Caco-2 (cell line): ENCODE results near the gene PRKACA. TPM values are rescaled to one million over a fixed set of nuclear protein-coding genes. Genes with fewer than 3 reads are reported as not detected.
A peak's percentile ranks its signal among the peaks of the same experiment; 100 is the strongest.

Source experiments
- BruUV-seq: library from RNA; stranded (reverse); fragments of 400-500 nt; replicated peaks from 2 replicates; lab custom pipeline; 2021; lab: Mats Ljungman, UMichigan
- CTCF ChIA-PET: fragments of 300-600 bp; sonication (Branson Sonifier 250); formaldehyde crosslinking; loops from one replicate; lab custom pipeline; 2022; ENCODE audit warnings: antibody characterized with exemption; lab: Charles Lee
- POLR2A ChIA-PET: fragments of 300-600 bp; sonication (Branson Sonifier 250); formaldehyde crosslinking; loops from one replicate; lab custom pipeline; 2022; ENCODE audit warnings: antibody characterized with exemption; lab: Charles Lee
- DNase-seq, 2 experiments: peaks; one replicate each; pipeline versions ENCODE4 v3.0.0 to v3.0.0-alpha.2; 2020 to 2022
- H3K27me3 ChIP-seq: replicated peaks from 2 replicates; pipeline ENCODE4 v1.6.0; 2011; ENCODE audit warnings: low read length; ENCODE audit not compliant: control insufficient read depth, insufficient read depth
- H3K36me3 ChIP-seq: 2 replicates; pipeline ENCODE4 v1.5.1; 2011; ENCODE audit warnings: low read length; ENCODE audit not compliant: control insufficient read depth, insufficient read depth
- H3K4me1 ChIP-seq: fragments of 250-450 bp; sonication (Bioruptor Pico); 2 replicates; pipeline ENCODE4 v1.5.1; 2020; ENCODE audit warnings: mild to moderate bottlenecking
- H3K4me3 ChIP-seq: 2 replicates; pipeline ENCODE4 v1.5.1; 2011; ENCODE audit warnings: low read depth, mild to moderate bottlenecking, control low read depth, low read length
- H3K9me3 ChIP-seq: fragments of 250-450 bp; sonication (Bioruptor Pico); 2 replicates; pipeline ENCODE4 v1.5.1; 2020; ENCODE audit warnings: mild to moderate bottlenecking, moderate library complexity
- H3K27ac Mint-ChIP-seq: one replicate; pipeline ENCODE4 v1.8.0; 2022; ENCODE audit warnings: mixed read lengths; ENCODE audit not compliant: unreplicated experiment
- H3K27me3 Mint-ChIP-seq: one replicate; pipeline ENCODE4 v1.8.0; 2022; ENCODE audit warnings: mixed read lengths; ENCODE audit not compliant: insufficient read depth, unreplicated experiment
- H3K36me3 Mint-ChIP-seq: one replicate; pipeline ENCODE4 v1.8.0; 2022; ENCODE audit warnings: mild to moderate bottlenecking, mixed read lengths; ENCODE audit not compliant: insufficient read depth, unreplicated experiment
- H3K4me1 Mint-ChIP-seq: one replicate; pipeline ENCODE4 v1.8.0; 2022; ENCODE audit warnings: low read depth, mixed read lengths; ENCODE audit not compliant: unreplicated experiment
- H3K4me3 Mint-ChIP-seq: one replicate; pipeline ENCODE4 v1.8.0; 2022; ENCODE audit warnings: mild to moderate bottlenecking, moderate library complexity, mixed read lengths; ENCODE audit not compliant: unreplicated experiment
- H3K9me3 Mint-ChIP-seq: one replicate; pipeline ENCODE4 v1.8.0; 2022; ENCODE audit warnings: mixed read lengths; ENCODE audit not compliant: unreplicated experiment
- intact Hi-C: fragments of 100-400 bp; cut with micrococcal nuclease; formaldehyde crosslinking; loops from one replicate; pipeline ENCODE4 v1.10.0; 2022; ENCODE audit not compliant: unreplicated experiment
- total RNA-seq: library from RNA; stranded (reverse); gene quantifications from 2 replicates; pipeline ENCODE4 v1.2.3, GENCODE V29; 2022
- TF ChIP-seq, protein P1 (sequence below), 2 experiments: fragments of 200-600 bp in 1 of 2; IDR thresholded peaks; 1 replicate in 1 of 2; 2 replicates in 1 of 2; pipeline versions ENCODE4 v1.5.1 to v1.8.0; 2011 to 2022; ENCODE audit warnings: antibody characterized with exemption in 1 of 2, control low read depth in 1 of 2, inconsistent platforms in 1 of 2, low read depth in 1 of 2, low read length in 1 of 2, mild to moderate bottlenecking in 1 of 2, moderate library complexity in 1 of 2; ENCODE audit not compliant: insufficient read depth in 1 of 2, severe bottlenecking in 1 of 2, unreplicated experiment in 1 of 2

The PRKACA gene
- total RNA-seq, 1 experiment from 2014 or later, result 51.9 TPM

- intact Hi-C loops, result no loop called here
Measured at GRCh38 chr19:14093117-14093823, 24.3 kb downstream of the PRKACA start.

GRCh38 chr19:14091813-14092462 is 25.6 kb downstream of the PRKACA start:
- no peaks in the 10 kb centered on the region for H3K36me3 ChIP-seq
- BruUV-seq, result TSS peak; percentile 42
- peak overlapping the region; percentile 59 for H3K4me3 ChIP-seq
- no peaks in the 10 kb centered on the region for H3K27me3 Mint-ChIP-seq
- peak in 1 of 2 experiments; percentile 30 for DNase-seq
- peaks cover 38% of the 10 kb centered on the region for H3K36me3 Mint-ChIP-seq
- H3K9me3 Mint-ChIP-seq, result no peaks in the 10 kb centered on the region
- ChIA-PET POLR2A (no interaction called here), CTCF (interaction anchor here (0.7 to 1.2 kb wide), 2 partner anchors 45 to 189 kb away, joined by 3 to 5 read pairs; partner anchors contain the start of gene ASF1B)
- H3K4me3 Mint-ChIP-seq, result peak overlapping the region; percentile 76
- peaks cover 14% of the 10 kb centered on the region for H3K4me1 Mint-ChIP-seq
- intact Hi-C loops, result no loop called here
- H3K4me1 ChIP-seq, result no peaks in the 10 kb centered on the region
- H3K27ac Mint-ChIP-seq, result peak overlapping the region; percentile 78
- H3K9me3 ChIP-seq, result peaks cover 7% of the 10 kb centered on the region; the same call in 1 of the 2 replicates
- TF ChIP-seq, protein P1, sequence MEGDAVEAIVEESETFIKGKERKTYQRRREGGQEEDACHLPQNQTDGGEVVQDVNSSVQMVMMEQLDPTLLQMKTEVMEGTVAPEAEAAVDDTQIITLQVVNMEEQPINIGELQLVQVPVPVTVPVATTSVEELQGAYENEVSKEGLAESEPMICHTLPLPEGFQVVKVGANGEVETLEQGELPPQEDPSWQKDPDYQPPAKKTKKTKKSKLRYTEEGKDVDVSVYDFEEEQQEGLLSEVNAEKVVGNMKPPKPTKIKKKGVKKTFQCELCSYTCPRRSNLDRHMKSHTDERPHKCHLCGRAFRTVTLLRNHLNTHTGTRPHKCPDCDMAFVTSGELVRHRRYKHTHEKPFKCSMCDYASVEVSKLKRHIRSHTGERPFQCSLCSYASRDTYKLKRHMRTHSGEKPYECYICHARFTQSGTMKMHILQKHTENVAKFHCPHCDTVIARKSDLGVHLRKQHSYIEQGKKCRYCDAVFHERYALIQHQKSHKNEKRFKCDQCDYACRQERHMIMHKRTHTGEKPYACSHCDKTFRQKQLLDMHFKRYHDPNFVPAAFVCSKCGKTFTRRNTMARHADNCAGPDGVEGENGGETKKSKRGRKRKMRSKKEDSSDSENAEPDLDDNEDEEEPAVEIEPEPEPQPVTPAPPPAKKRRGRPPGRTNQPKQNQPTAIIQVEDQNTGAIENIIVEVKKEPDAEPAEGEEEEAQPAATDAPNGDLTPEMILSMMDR (IDR thresholded peaks at IDR 0.05; ENCODE audit: insufficient read depth in 1 of 2, low read depth in 1 of 2, low read length in 1 of 2, severe bottlenecking in 1 of 2, unreplicated experiment in 1 of 2), result peak in 1 of 2 experiments; percentile 5
- no peaks in the 10 kb centered on the region for H3K27me3 ChIP-seq

More at GRCh38 chr19:14093117-14093823, 24.3 kb downstream of the PRKACA start:
- Mint-ChIP-seq H3K9me3 (no peaks in the 10 kb centered on the region), H3K27me3 (no peaks in the 10 kb centered on the region), H3K4me1 (peaks cover 14% of the 10 kb centered on the region), H3K4me3 (no peak overlapping the region), H3K27ac (no peak overlapping the region), H3K36me3 (peaks cover 37% of the 10 kb centered on the region)
- TF ChIP-seq, protein P1 (IDR thresholded peaks at IDR 0.05; ENCODE audit: insufficient read depth in 1 of 2, low read depth in 1 of 2, low read length in 1 of 2, severe bottlenecking in 1 of 2, unreplicated experiment in 1 of 2), result no peak
- H3K27me3 ChIP-seq, result no peaks in the 10 kb centered on the region
- no peak for DNase-seq
- no peaks in the 10 kb centered on the region for H3K36me3 ChIP-seq
- POLR2A ChIA-PET, result interaction anchor here (0.6 to 1.4 kb wide), 3 partner anchors 11 to 1339 kb away, joined by 3 to 5 read pairs (median 3); no protein-coding TSS in a partner anchor
- BruUV-seq, result no TSS peak
- H3K9me3 ChIP-seq, result peaks cover 7% of the 10 kb centered on the region; the same call in 1 of the 2 replicates
- CTCF ChIA-PET, result no interaction called here
- H3K4me3 ChIP-seq, result no peak overlapping the region
- no peaks in the 10 kb centered on the region for H3K4me1 ChIP-seq

DNA sequence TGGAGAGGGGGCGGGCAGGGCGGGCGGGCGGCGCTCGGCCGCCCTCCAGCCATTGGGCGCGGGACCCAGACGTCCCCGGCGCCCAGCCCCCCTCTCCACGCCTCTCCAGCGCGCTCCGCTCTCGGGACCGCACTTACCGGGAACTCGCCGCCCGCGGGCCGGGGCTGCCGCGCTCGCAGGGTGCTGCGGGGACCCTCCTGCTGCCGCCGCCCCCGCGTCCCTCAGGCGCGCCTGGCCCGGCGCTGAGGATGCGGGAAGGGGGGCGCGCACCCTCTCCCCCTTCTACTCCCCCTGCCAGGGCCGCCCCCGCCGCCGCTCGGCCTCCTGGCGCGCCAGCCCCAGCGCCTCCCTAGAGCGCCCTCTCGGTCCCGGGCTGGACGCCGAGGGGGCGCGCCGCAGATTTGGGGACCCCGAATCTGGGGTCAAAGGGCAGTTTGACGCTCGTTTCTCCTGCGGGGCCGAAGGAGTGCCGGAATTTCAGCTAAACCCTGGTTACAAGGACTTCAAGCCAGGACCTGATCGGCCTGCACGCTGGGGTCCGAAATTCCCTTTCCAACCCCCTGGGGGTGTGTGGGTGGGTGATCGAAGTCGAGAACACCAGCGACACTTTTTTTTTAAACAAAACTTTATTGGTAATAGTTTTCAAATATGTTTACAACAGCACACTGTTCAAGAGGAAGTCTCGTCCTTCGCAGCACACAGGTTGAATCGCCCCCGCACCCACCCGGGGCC is 26.3 kb downstream of the PRKACA start:
- H3K9me3 ChIP-seq, result peaks cover 7% of the 10 kb centered on the region; the same call in 1 of the 2 replicates
- Mint-ChIP-seq H3K27ac (peak overlapping the region; percentile 78), H3K4me3 (peak overlapping the region; percentile 76), H3K27me3 (no peaks in the 10 kb centered on the region), H3K4me1 (peaks cover 14% of the 10 kb centered on the region), H3K9me3 (no peaks in the 10 kb centered on the region), H3K36me3 (peaks cover 38% of the 10 kb centered on the region)
- H3K27me3 ChIP-seq, result no peaks in the 10 kb centered on the region
- ChIA-PET POLR2A (no interaction called here), CTCF (interaction anchor here (1.2 kb wide), 1 partner anchor 45 kb away, joined by 5 read pairs; the partner anchor contains the start of gene ASF1B)
- intact Hi-C loops, result no loop called here
- no peaks in the 10 kb centered on the region for H3K36me3 ChIP-seq
- H3K4me3 ChIP-seq, result peak overlapping the region; percentile 59
- DNase-seq, result peak; percentile 80 to 83
- no peaks in the 10 kb centered on the region for H3K4me1 ChIP-seq
- TF ChIP-seq, protein P1 (IDR thresholded peaks at IDR 0.05; ENCODE audit: insufficient read depth in 1 of 2, low read depth in 1 of 2, low read length in 1 of 2, severe bottlenecking in 1 of 2, unreplicated experiment in 1 of 2), result peak in 1 of 2 experiments; percentile 50
- BruUV-seq, result TSS peak; percentile 84
